Suprapubic skin (tissue), 4 donors: ENCODE data around the gene LUC7L.

Experiments
- EP300 ChIP-seq: sonication (generic); formaldehyde crosslinking; IDR thresholded peaks from one replicate; pipeline ENCODE4 v1.6.1; 2017; ENCODE audit warnings: antibody characterized with exemption
- POLR2A ChIP-seq, 2 donors: fragments of 450-650 bp; IDR thresholded peaks; one replicate each; pipeline ENCODE4 v1.6.1; 2017; ENCODE audit warnings: antibody characterized with exemption in 2 of 2, mild to moderate bottlenecking in 2 of 2, moderate library complexity in 2 of 2
- POLR2AphosphoS5 ChIP-seq, 3 donors: sonication (generic); formaldehyde crosslinking; IDR thresholded peaks; one replicate each; pipeline ENCODE4 v1.6.1; 2017; ENCODE audit warnings: antibody characterized with exemption in 3 of 3
- TF ChIP-seq, protein P1 (sequence below), 2 donors: fragments of 200-600 bp in 1 of 2; fragments of 450-650 bp in 1 of 2; sonication (generic) in 1 of 2; IDR thresholded peaks; one replicate each; pipeline ENCODE4 v1.5.1; 2016 to 2019; ENCODE audit warnings: antibody characterized with exemption in 2 of 2, mild to moderate bottlenecking in 1 of 2, moderate library complexity in 1 of 2

DNA sequence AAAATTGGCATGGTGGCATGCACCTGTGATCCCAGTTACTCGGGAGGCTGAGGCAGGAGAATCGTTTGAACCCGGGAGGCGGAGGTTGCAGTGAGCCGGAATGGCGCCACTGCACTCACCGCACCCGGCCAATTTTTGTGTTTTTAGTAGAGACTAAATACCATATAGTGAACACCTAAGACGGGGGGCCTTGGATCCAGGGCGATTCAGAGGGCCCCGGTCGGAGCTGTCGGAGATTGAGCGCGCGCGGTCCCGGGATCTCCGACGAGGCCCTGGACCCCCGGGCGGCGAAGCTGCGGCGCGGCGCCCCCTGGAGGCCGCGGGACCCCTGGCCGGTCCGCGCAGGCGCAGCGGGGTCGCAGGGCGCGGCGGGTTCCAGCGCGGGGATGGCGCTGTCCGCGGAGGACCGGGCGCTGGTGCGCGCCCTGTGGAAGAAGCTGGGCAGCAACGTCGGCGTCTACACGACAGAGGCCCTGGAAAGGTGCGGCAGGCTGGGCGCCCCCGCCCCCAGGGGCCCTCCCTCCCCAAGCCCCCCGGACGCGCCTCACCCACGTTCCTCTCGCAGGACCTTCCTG, 49.1 kb downstream of the LUC7L start, which contains the start of gene HBQ1:
- TF ChIP-seq, protein P1, sequence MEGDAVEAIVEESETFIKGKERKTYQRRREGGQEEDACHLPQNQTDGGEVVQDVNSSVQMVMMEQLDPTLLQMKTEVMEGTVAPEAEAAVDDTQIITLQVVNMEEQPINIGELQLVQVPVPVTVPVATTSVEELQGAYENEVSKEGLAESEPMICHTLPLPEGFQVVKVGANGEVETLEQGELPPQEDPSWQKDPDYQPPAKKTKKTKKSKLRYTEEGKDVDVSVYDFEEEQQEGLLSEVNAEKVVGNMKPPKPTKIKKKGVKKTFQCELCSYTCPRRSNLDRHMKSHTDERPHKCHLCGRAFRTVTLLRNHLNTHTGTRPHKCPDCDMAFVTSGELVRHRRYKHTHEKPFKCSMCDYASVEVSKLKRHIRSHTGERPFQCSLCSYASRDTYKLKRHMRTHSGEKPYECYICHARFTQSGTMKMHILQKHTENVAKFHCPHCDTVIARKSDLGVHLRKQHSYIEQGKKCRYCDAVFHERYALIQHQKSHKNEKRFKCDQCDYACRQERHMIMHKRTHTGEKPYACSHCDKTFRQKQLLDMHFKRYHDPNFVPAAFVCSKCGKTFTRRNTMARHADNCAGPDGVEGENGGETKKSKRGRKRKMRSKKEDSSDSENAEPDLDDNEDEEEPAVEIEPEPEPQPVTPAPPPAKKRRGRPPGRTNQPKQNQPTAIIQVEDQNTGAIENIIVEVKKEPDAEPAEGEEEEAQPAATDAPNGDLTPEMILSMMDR (IDR thresholded peaks at IDR 0.05), result peak in 1 of 2 donors; percentile 22
- TF ChIP-seq POLR2A (IDR thresholded peaks at IDR 0.05), result no peak
- TF ChIP-seq POLR2AphosphoS5 (IDR thresholded peaks at IDR 0.05), result no peak
- TF ChIP-seq EP300, result no peak
